GM19043 (cell line): ENCODE measurements around the gene PIK3CB.
A peak's percentile ranks its signal among the peaks of the same experiment; 100 is the strongest.

ENCODE experiments used
- ATAC-seq: cut with Tn5 transposase; IDR thresholded peaks from one replicate; pipeline ENCODE4 v1.9.1; 2021; ENCODE audit warnings: low read depth; ENCODE audit not compliant: unreplicated experiment

The PIK3CB gene

GRCh38 chr3:138834596-138835396 lies at the start of gene PIK3CB:
Gene PIK3CB (minus strand): TSS chr3:138834928. CDS start chr3:138759343, 75,585 bp downstream.
- ATAC-seq = peak; percentile 89

- ATAC-seq = no peak
These were observed 46.5 kb upstream of the PIK3CB start for GRCh38 chr3:138881233-138881632.

GRCh38 chr3:138879541-138880380 lies 45.0 kb upstream of the PIK3CB start:
- ATAC-seq = no peak

- ATAC-seq = no peak
These were observed 42.5 kb upstream of the PIK3CB start for GRCh38 chr3:138877226-138877625.

GRCh38 chr3:138875754-138876664 lies 41.3 kb upstream of the PIK3CB start:
- no peak for ATAC-seq

- no peak for ATAC-seq
These were observed 40.5 kb upstream of the PIK3CB start for GRCh38 chr3:138875096-138875753.

- ATAC-seq = no peak
These were observed 38.9 kb upstream of the PIK3CB start for GRCh38 chr3:138873471-138874278.

- ATAC-seq = no peak
These were observed 37.9 kb upstream of the PIK3CB start for GRCh38 chr3:138872632-138873031.

- no peak for ATAC-seq
These were observed 33.3 kb upstream of the PIK3CB start for GRCh38 chr3:138867996-138868395.

GRCh38 chr3:138863776-138864113 lies 29.0 kb upstream of the PIK3CB start:
- ATAC-seq = no peak

GRCh38 chr3:138862924-138863775 lies 28.4 kb upstream of the PIK3CB start:
- no peak for ATAC-seq

GRCh38 chr3:138862531-138862923 lies 27.8 kb upstream of the PIK3CB start:
- ATAC-seq = no peak

GRCh38 chr3:138861798-138862197 lies 27.1 kb upstream of the PIK3CB start:
- ATAC-seq = no peak

GRCh38 chr3:138856799-138857198 lies 22.1 kb upstream of the PIK3CB start:
- ATAC-seq = no peak

- ATAC-seq = no peak
These were observed 20.2 kb upstream of the PIK3CB start for GRCh38 chr3:138854940-138855339.

- ATAC-seq = no peak
These were observed 19.5 kb upstream of the PIK3CB start for GRCh38 chr3:138854204-138854603.

- no peak for ATAC-seq
These were observed 15.4 kb upstream of the PIK3CB start for GRCh38 chr3:138850151-138850550.

GRCh38 chr3:138849222-138849940 lies 14.7 kb upstream of the PIK3CB start:
- ATAC-seq = no peak
